Chondrocyte (in vitro differentiated cells): ENCODE results near the gene AHCY. TPM values are rescaled to one million over a fixed set of nuclear protein-coding genes. Genes with fewer than 3 reads are reported as not detected.

Experiments used
- DNase-seq: peaks from one replicate; pipeline ENCODE4 v3.0.0; 2021; ENCODE audit warnings: mixed read lengths, low spot score
- H3K27ac Mint-ChIP-seq: one replicate; pipeline ENCODE4 v1.8.0; 2021; ENCODE audit warnings: mild to moderate bottlenecking, moderate library complexity, mixed read lengths; ENCODE audit not compliant: unreplicated experiment
- H3K27me3 Mint-ChIP-seq: 2 replicates; pipeline ENCODE4 v1.8.0; 2021; ENCODE audit warnings: low read depth, mixed read lengths
- H3K36me3 Mint-ChIP-seq: 2 replicates; pipeline ENCODE4 v1.8.0; 2021; ENCODE audit warnings: low read depth, mixed read lengths
- H3K4me1 Mint-ChIP-seq: 2 replicates; pipeline ENCODE4 v1.8.0; 2021; ENCODE audit warnings: low read depth, mild to moderate bottlenecking, mixed read lengths
- H3K4me3 Mint-ChIP-seq: one replicate; pipeline ENCODE4 v1.8.0; 2021; ENCODE audit warnings: mild to moderate bottlenecking, moderate library complexity, mixed read lengths; ENCODE audit not compliant: unreplicated experiment
- H3K9me3 Mint-ChIP-seq: 2 replicates; pipeline ENCODE4 v1.8.0; 2021; ENCODE audit warnings: low read depth, mixed read lengths
- total RNA-seq: library from RNA; stranded (reverse); gene quantifications from 3 replicates; pipeline ENCODE4 v1.2.1, GENCODE V29; 2021
- TF ChIP-seq, protein P1 (sequence below): fragments of 200-600 bp; sonication (generic); IDR thresholded peaks from 2 replicates; pipeline ENCODE4 v1.5.0; 2021; ENCODE audit warnings: antibody characterized with exemption, mild to moderate bottlenecking, moderate library complexity

The AHCY gene
- total RNA-seq, 1 donor from 2014 or later: 162 TPM

DNA sequence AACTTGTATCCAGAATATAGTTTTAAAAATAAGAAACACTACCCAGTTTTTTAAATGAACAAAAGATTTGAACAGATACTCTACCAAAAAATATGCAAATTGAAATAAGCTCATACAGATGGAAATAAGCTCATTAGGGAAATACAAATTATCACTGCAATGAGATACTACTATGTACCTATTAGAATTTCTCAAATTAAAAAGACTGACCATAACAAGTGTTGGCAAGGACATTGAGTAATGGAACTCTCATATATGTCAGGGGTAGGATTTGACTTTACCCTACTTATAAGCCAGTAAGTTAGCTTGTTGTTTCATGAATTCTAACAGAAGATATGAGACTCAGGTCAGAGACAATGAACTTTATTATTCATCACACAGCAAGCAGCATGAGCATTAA lies 71.5 kb downstream of the AHCY start:
- H3K4me3 Mint-ChIP-seq: no peak overlapping the region
- no peak overlapping the region for H3K27ac Mint-ChIP-seq
- H3K4me1 Mint-ChIP-seq: no peaks in the 10 kb centered on the region
- DNase-seq: no peak
- peaks cover 15% of the 10 kb centered on the region for H3K9me3 Mint-ChIP-seq
- peaks cover 5% of the 10 kb centered on the region for H3K27me3 Mint-ChIP-seq
- peaks cover 3% of the 10 kb centered on the region for H3K36me3 Mint-ChIP-seq
- TF ChIP-seq, protein P1, sequence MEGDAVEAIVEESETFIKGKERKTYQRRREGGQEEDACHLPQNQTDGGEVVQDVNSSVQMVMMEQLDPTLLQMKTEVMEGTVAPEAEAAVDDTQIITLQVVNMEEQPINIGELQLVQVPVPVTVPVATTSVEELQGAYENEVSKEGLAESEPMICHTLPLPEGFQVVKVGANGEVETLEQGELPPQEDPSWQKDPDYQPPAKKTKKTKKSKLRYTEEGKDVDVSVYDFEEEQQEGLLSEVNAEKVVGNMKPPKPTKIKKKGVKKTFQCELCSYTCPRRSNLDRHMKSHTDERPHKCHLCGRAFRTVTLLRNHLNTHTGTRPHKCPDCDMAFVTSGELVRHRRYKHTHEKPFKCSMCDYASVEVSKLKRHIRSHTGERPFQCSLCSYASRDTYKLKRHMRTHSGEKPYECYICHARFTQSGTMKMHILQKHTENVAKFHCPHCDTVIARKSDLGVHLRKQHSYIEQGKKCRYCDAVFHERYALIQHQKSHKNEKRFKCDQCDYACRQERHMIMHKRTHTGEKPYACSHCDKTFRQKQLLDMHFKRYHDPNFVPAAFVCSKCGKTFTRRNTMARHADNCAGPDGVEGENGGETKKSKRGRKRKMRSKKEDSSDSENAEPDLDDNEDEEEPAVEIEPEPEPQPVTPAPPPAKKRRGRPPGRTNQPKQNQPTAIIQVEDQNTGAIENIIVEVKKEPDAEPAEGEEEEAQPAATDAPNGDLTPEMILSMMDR: no peak

Other genes starting within 250 kb of the AHCY start
- gene EIF2S2, start 191.1 kb downstream of the AHCY start, total RNA-seq: 49.4 to 152 TPM (median 148 TPM) in 3 replicates
- not detected in 3 replicates for gene ASIP, start 61.9 kb downstream of the AHCY start, total RNA-seq
- gene ITCH, start 59.9 kb upstream of the AHCY start, total RNA-seq: 58.2 to 96.9 TPM (median 84.8 TPM) in 3 replicates
- gene DYNLRB1, start 213.1 kb upstream of the AHCY start, total RNA-seq: 111 to 204 TPM (median 199 TPM) in 3 replicates